Liver (tissue), 9 donors: ENCODE data around the gene PNLIPRP2. TPM values are rescaled to one million over a fixed set of nuclear protein-coding genes. Genes with fewer than 3 reads are reported as not detected.

Experiments
- DNase-seq: peaks from one replicate; pipeline ENCODE4 v3.0.0-alpha.2; 2017; ENCODE audit warnings: low spot score
- H3K27ac ChIP-seq, 2 donors: one replicate each; pipeline ENCODE4 v1.7.0; 2013; ENCODE audit warnings: inconsistent platforms in 2 of 2, low read length in 2 of 2, control low read depth in 1 of 2, low read depth in 1 of 2, mild to moderate bottlenecking in 1 of 2
- H3K27me3 ChIP-seq, 4 donors: one replicate each; pipeline versions ENCODE4 v1.6.1 to v1.7.0; 2013; ENCODE audit warnings: low read length in 3 of 4, inconsistent platforms in 1 of 4, mild to moderate bottlenecking in 1 of 4, moderate library complexity in 1 of 4; ENCODE audit not compliant: control insufficient read depth in 4 of 4, insufficient read depth in 4 of 4
- H3K36me3 ChIP-seq, 4 donors: one replicate each; pipeline versions ENCODE4 v1.6.1 to v1.7.0; 2013; ENCODE audit warnings: low read length in 3 of 4, mild to moderate bottlenecking in 3 of 4, low read depth in 1 of 4, moderate library complexity in 1 of 4; ENCODE audit not compliant: control insufficient read depth in 4 of 4, insufficient read depth in 3 of 4
- H3K4me1 ChIP-seq, 4 donors: one replicate each; pipeline versions ENCODE4 v1.6.1 to v1.7.0; 2013; ENCODE audit warnings: low read length in 3 of 4, mild to moderate bottlenecking in 3 of 4, moderate library complexity in 1 of 4; ENCODE audit not compliant: control insufficient read depth in 4 of 4, insufficient read depth in 4 of 4
- H3K4me3 ChIP-seq, 3 donors: one replicate each; pipeline versions ENCODE4 v1.6.1 to v1.7.0; 2013; ENCODE audit warnings: low read length in 3 of 3, control low read depth in 1 of 3, low read depth in 1 of 3, mild to moderate bottlenecking in 1 of 3
- H3K9ac ChIP-seq, 2 donors: one replicate each; pipeline ENCODE4 v1.7.0; 2013; ENCODE audit warnings: low read length in 2 of 2, mild to moderate bottlenecking in 2 of 2, moderate library complexity in 2 of 2, control low read depth in 1 of 2, low read depth in 1 of 2
- H3K9me3 ChIP-seq, 4 donors: one replicate each; pipeline versions ENCODE4 v1.6.1 to v1.7.0; 2013; ENCODE audit warnings: low read length in 3 of 4; ENCODE audit not compliant: control insufficient read depth in 4 of 4
- ATF3 ChIP-seq: IDR thresholded peaks from 2 replicates; pipeline ENCODE4 v1.6.1; 2016; ENCODE audit warnings: antibody characterized with exemption
- CTCF ChIP-seq: fragments of 150-350 bp; IDR thresholded peaks from 2 replicates; pipeline ENCODE4 v1.5.1; 2017; ENCODE audit warnings: improper control_type of control experiment, low read depth, low read length; ENCODE audit not compliant: missing input control
- EGR1 ChIP-seq, 2 donors: IDR thresholded peaks; 2 replicates each; pipeline ENCODE4 v1.6.1; 2016 to 2018; ENCODE audit warnings: antibody characterized with exemption in 2 of 2, low read depth in 2 of 2
- FOXA1 ChIP-seq: IDR thresholded peaks from 2 replicates; pipeline ENCODE4 v1.6.1; 2016; ENCODE audit warnings: antibody characterized with exemption
- FOXA2 ChIP-seq: IDR thresholded peaks from 2 replicates; pipeline ENCODE4 v1.6.1; 2016; ENCODE audit warnings: antibody characterized with exemption
- GABPA ChIP-seq, 2 donors: IDR thresholded peaks in 1 of 2; conservative IDR thresholded peaks in 1 of 2; 2 replicates each; pipeline ENCODE4 v1.6.1; 2016; ENCODE audit warnings: antibody characterized with exemption in 2 of 2, mild to moderate bottlenecking in 1 of 2, moderate library complexity in 1 of 2
- HNF4A ChIP-seq, 2 donors: conservative IDR thresholded peaks; 2 replicates each; pipeline ENCODE4 v1.6.1; 2016; ENCODE audit warnings: antibody characterized with exemption in 2 of 2, mild to moderate bottlenecking in 2 of 2
- HNF4G ChIP-seq: IDR thresholded peaks from 2 replicates; pipeline ENCODE4 v1.6.1; 2016; ENCODE audit warnings: antibody characterized with exemption
- JUND ChIP-seq, 2 donors: IDR thresholded peaks; 2 replicates each; pipeline ENCODE4 v1.6.1; 2016; ENCODE audit warnings: antibody characterized with exemption in 2 of 2
- MAX ChIP-seq: IDR thresholded peaks from 2 replicates; pipeline ENCODE4 v1.6.1; 2016; ENCODE audit warnings: antibody characterized with exemption
- NR2F2 ChIP-seq: IDR thresholded peaks from 2 replicates; pipeline ENCODE4 v1.6.1; 2016; ENCODE audit warnings: antibody characterized with exemption
- RAD21 ChIP-seq, 2 donors: IDR thresholded peaks; 2 replicates each; pipeline ENCODE4 v1.6.1; 2016; ENCODE audit warnings: antibody characterized with exemption in 2 of 2, mild to moderate bottlenecking in 2 of 2
- REST ChIP-seq: IDR thresholded peaks from 2 replicates; pipeline ENCODE4 v1.6.1; 2016; ENCODE audit warnings: antibody characterized with exemption, mild to moderate bottlenecking
- RXRA ChIP-seq, 2 donors: IDR thresholded peaks; 2 replicates each; pipeline ENCODE4 v1.6.1; 2017 to 2018; ENCODE audit warnings: antibody characterized with exemption in 2 of 2, mild to moderate bottlenecking in 1 of 2
- SP1 ChIP-seq: IDR thresholded peaks from 2 replicates; pipeline ENCODE4 v1.6.1; 2018; ENCODE audit warnings: antibody characterized with exemption, mild to moderate bottlenecking
- TAF1 ChIP-seq: conservative IDR thresholded peaks from 2 replicates; pipeline ENCODE4 v1.6.1; 2016; ENCODE audit warnings: antibody characterized with exemption, mild to moderate bottlenecking
- YY1 ChIP-seq: IDR thresholded peaks from 2 replicates; pipeline ENCODE4 v1.6.1; 2016; ENCODE audit warnings: antibody characterized with exemption, mild to moderate bottlenecking
- ZBTB33 ChIP-seq: IDR thresholded peaks from 2 replicates; pipeline ENCODE4 v1.6.1; 2016; ENCODE audit warnings: antibody characterized with exemption
- WGBS: extraction: QIAGEN DNeasy Blood & Tissue Kit; methylation state at CpG from one replicate; pipeline ENCODE4 v1.1.7; 2013; 5-methylcytosine and 5-hydroxymethylcytosine counted together
- polyA plus RNA-seq, 2 donors: library from polyadenylated mRNA; stranded (reverse) in 1 of 2; unstranded in 1 of 2; fragments of 200-250 nt in 1 of 2; fragments of >200 nt in 1 of 2; fragmentation: Nextera tagmentation in 1 of 2; extraction: Ambion mirVana in 1 of 2; gene quantifications; one replicate each; pipeline versions ENCODE4 v1.2.1 to v1.2.3, GENCODE V29; 2013 to 2015
- total RNA-seq, 2 donors: library from RNA; depleted of rRNA; stranded (reverse); fragments of >200 nt; gene quantifications; one replicate each; pipeline ENCODE4 v1.2.3, GENCODE V29; 2014
- donor health status: healthy.
- donor health status: healthy.
- donor health status: healthy.
- donor health status: healthy.
- donor health status: healthy.

The PNLIPRP2 gene
- total and polyA plus RNA-seq, 4 donors, result not detected

GRCh38 chr10:116668446-116668845 is 47.7 kb downstream of the PNLIPRP2 start:
- H3K36me3 ChIP-seq, result no peaks in the 10 kb centered on the region
- WGBS, result 89% methylated on average over 2 of the region's 2 CpGs
- no peak overlapping the region for H3K4me3 ChIP-seq
- DNase-seq, result no peak
- peaks cover 0 to 2% (median 0%) of the 10 kb centered on the region in 4 donors for H3K27me3 ChIP-seq
- no peak overlapping the region for H3K9ac ChIP-seq
- H3K9me3 ChIP-seq, result no peaks in the 10 kb centered on the region
- no peak overlapping the region for H3K27ac ChIP-seq
- TF ChIP-seq FOXA2 (no peak), REST (no peak), CTCF (no peak), JUND (IDR thresholded peaks at IDR 0.05) (no peak), FOXA1 (no peak), YY1 (no peak), ATF3 (no peak), MAX (no peak), NR2F2 (no peak), GABPA (IDR thresholded peaks at IDR 0.05 in 1 of 2, conservative IDR thresholded peaks at IDR 0.05 in 1 of 2) (no peak), RAD21 (IDR thresholded peaks at IDR 0.05) (no peak), TAF1 (no peak), EGR1 (IDR thresholded peaks at IDR 0.05; ENCODE audit: low read depth in 2 of 2) (no peak), HNF4A (conservative IDR thresholded peaks at IDR 0.05) (no peak), ZBTB33 (no peak), HNF4G (no peak), SP1 (no peak), RXRA (IDR thresholded peaks at IDR 0.05) (no peak)
- no peaks in the 10 kb centered on the region for H3K4me1 ChIP-seq
